B cell (primary cell): ENCODE data around the gene CSNK1G3. TPM values are rescaled to one million over a fixed set of nuclear protein-coding genes. Genes with fewer than 3 reads are reported as not detected.

Experiments used
- polyA plus RNA-seq: library from polyadenylated mRNA; depleted of rRNA; stranded (reverse); fragments of >200 nt; gene quantifications from 2 replicates; pipeline ENCODE4 v1.2.3, GENCODE V29; 2012
- total RNA-seq, 2 donors: library from RNA; stranded (reverse); fragments of 120-200 nt in 1 of 2; gene quantifications; 1 replicate in 1 of 2; 2 replicates in 1 of 2; pipeline versions ENCODE4 v1.2.3 to v1.2.4, GENCODE V29; 2013 to 2022

Gene CSNK1G3
- total and polyA plus RNA-seq, 2 donors (not counting 1 experiment from before 2014, with no cell fraction given), result 20.8 to 140 TPM

Other genes with a start within 250 kb of the CSNK1G3 start
- 89.7 and 97.9 TPM in 2 replicates for gene CEP120, start 88.8 kb upstream of the CSNK1G3 start, total RNA-seq
- gene CEP120, start 88.8 kb upstream of the CSNK1G3 start, polyA plus RNA-seq, result 15.7 and 21.6 TPM in 2 replicates